Erythroblast (primary cell): ENCODE results near the gene SHOX.
"Not testable (repeated sequence)": the region's sequence is repeated elsewhere in the genome, so short reads cannot be mapped to it uniquely, and the experiment has no call there.

Source experiments
- GATA1 ChIP-seq: IDR thresholded peaks from 2 replicates; pipeline ENCODE4 v1.6.1; 2011; ENCODE audit warnings: low read depth, mild to moderate bottlenecking, control low read depth, low read length, moderate library complexity
- POLR2A ChIP-seq: IDR thresholded peaks from 2 replicates; pipeline ENCODE4 v1.6.1; 2011; ENCODE audit warnings: mild to moderate bottlenecking, low read length

GRCh38 chrX:622802-623201 is 7.8 kb upstream of the SHOX start:
- not testable (repeated sequence) for TF ChIP-seq POLR2A, GATA1
